Thymus (tissue), 11 donors: Measurements from ENCODE around the gene HK3. TPM values are rescaled to one million over a fixed set of nuclear protein-coding genes. Genes with fewer than 3 reads are reported as not detected.

Source experiments
- DNase-seq, 9 donors: peaks; one replicate each; pipeline ENCODE4 v3.0.0-alpha.2; 2013; ENCODE audit warnings: low spot score in 9 of 9, low read depth in 6 of 9, missing footprints in 1 of 9
- H3K27ac ChIP-seq, 2 donors: one replicate each; pipeline ENCODE4 v1.5.1; 2013; ENCODE audit warnings: control low read depth in 1 of 2, low read depth in 1 of 2, low read length in 1 of 2, mild to moderate bottlenecking in 1 of 2, moderate library complexity in 1 of 2
- H3K27me3 ChIP-seq, 2 donors: one replicate each; pipeline ENCODE4 v1.5.1; 2013; ENCODE audit warnings: low read length in 1 of 2; ENCODE audit not compliant: control insufficient read depth in 2 of 2, insufficient read depth in 1 of 2
- H3K36me3 ChIP-seq, 2 donors: one replicate each; pipeline ENCODE4 v1.5.1; 2013; ENCODE audit warnings: low read length in 1 of 2, mild to moderate bottlenecking in 1 of 2, moderate library complexity in 1 of 2; ENCODE audit not compliant: control insufficient read depth in 2 of 2, insufficient read depth in 2 of 2
- H3K4me1 ChIP-seq, 2 donors: one replicate each; pipeline ENCODE4 v1.5.1; 2013; ENCODE audit warnings: low read length in 2 of 2; ENCODE audit not compliant: control insufficient read depth in 2 of 2, insufficient read depth in 2 of 2
- H3K4me3 ChIP-seq, 2 donors: one replicate each; pipeline ENCODE4 v1.5.1; 2013; ENCODE audit warnings: low read length in 2 of 2, control low read depth in 1 of 2, mild to moderate bottlenecking in 1 of 2
- H3K9me3 ChIP-seq, 2 donors: one replicate each; pipeline ENCODE4 v1.5.1; 2013; ENCODE audit warnings: low read length in 1 of 2, mild to moderate bottlenecking in 1 of 2; ENCODE audit not compliant: control insufficient read depth in 2 of 2, insufficient read depth in 1 of 2
- WGBS: extraction: QIAGEN DNeasy Blood & Tissue Kit; methylation state at CpG from one replicate; pipeline ENCODE4 v1.1.7; 2013; 5-methylcytosine and 5-hydroxymethylcytosine counted together
- polyA plus RNA-seq: library from polyadenylated mRNA; stranded (reverse); fragments of 200-250 nt; gene quantifications from one replicate; pipeline ENCODE4 v1.2.3, GENCODE V29; 2013
- total RNA-seq: library from RNA; stranded (reverse); fragments of 120-200 nt; gene quantifications from one replicate; pipeline ENCODE4 v1.2.4, GENCODE V29; 2013
- donor health status: healthy.

Gene HK3
- total and polyA plus RNA-seq, 2 donors = 3.2 to 38.9 TPM

DNA sequence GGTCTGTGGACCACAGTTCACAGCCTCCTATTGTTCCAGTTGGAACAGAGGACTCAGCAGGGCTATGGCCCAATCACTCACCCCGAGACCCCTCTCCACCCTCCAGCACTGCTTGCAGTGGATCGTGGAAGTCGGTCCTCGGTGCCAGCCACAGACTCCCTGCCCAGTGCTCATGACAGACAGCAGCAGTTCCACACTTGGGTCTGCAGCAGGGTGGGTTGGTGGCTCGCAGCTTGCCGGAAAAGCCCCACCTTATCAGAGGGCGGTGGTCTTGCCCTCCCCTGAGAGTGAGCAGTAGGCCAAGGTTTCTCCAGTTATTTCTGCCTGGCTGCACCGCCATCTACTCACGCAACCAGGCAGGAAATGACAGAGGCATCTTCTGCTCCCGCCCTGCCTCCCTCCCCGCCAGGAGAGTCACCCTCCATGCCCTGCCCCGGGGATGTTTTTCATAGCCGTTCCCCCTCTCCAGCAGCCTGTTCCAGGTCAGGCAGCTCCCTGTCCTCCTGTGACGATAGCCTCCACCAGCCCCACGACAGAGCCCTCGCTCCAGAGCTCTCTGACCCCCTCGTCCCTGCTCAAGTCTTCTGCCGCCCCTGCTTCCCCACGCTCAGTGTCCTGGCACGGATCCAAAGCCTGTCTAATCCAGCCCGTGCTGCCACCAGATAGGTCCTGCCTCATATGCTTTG lies 54.3 kb downstream of the HK3 start:
- 71% methylated on average over 21 of the region's 21 CpGs for WGBS
- no peak overlapping the region for H3K4me3 ChIP-seq
- no peaks in the 10 kb centered on the region for H3K9me3 ChIP-seq
- H3K4me1 ChIP-seq = no peaks in the 10 kb centered on the region
- H3K27ac ChIP-seq = no peak overlapping the region
- no peak for DNase-seq
- H3K27me3 ChIP-seq = peaks cover 0 to 44% of the 10 kb centered on the region in 2 donors
- H3K36me3 ChIP-seq = no peaks in the 10 kb centered on the region

DNA sequence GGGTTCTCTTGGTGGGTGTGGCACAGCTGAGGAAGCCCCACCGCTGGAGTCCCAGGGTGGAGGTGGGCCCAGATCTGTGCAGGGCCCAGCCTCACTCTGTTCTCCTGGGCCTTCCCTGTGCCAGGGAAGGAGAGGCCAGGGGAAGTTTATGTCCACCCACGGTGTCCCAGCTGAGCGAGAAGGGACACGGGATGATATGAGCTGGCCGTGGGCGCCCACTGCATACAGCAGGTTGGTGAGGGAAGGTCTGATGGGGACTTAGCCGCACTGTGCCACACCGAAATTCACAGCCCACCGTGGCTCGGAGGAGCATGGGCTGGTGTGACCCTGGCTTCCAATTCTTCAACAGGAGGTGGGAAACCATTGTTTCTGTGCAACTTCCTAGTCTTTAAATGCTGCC lies 54.9 kb downstream of the HK3 start:
- no peaks in the 10 kb centered on the region for H3K4me1 ChIP-seq
- WGBS = 89% methylated on average over 10 of the region's 10 CpGs
- DNase-seq = no peak
- H3K27me3 ChIP-seq = peaks cover 0 to 44% of the 10 kb centered on the region in 2 donors
- H3K9me3 ChIP-seq = no peaks in the 10 kb centered on the region
- H3K4me3 ChIP-seq = no peak overlapping the region
- H3K27ac ChIP-seq = no peak overlapping the region
- no peaks in the 10 kb centered on the region for H3K36me3 ChIP-seq

DNA sequence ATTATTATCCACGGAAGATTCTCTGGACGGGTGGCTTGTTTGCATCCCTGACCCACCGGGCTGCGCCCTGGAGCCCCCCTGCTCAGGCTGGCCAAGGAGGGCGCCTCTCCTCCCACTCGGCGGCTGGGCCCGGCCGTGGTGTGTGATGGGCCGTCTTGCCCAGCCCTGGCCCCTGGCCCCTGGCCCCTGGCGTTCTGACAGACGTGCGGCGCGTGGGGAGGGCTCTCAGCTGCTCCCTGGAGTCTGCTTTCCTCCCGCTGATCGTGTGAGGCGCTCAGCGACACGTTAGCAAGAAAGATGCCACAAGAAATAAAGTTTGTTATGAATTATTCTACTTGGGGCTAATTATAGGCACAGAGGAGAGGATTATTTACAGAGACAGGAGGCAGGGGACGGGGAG lies 55.5 kb downstream of the HK3 start:
- DNase-seq = no peak
- 73% methylated on average over 21 of the region's 21 CpGs for WGBS
- no peak overlapping the region for H3K4me3 ChIP-seq

DNA sequence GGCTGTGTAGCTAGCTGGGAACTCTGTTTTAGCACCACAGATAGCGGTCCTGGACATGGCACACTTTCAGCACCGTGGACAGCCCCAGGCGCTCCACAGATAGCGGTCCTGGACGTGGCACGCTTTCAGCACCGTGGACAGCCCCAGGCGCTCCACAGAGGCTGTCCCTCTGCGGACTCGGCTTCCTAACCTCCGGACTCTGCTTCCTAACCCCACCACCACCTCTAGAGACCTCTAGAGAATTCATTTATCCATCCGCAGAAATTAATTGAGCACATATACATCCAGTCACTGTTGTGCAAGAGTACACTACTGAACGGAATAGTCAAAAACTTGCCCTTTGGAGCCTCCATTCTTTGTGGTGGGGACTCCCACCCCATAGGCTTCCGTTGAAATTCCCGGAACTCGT lies 61.4 kb downstream of the HK3 start:
- Histone ChIP-seq H3K36me3 (no peaks in the 10 kb centered on the region), H3K4me3 (no peak overlapping the region), H3K9me3 (peaks cover 0 to 6% of the 10 kb centered on the region in 2 donors), H3K27me3 (peaks cover 0 to 15% of the 10 kb centered on the region in 2 donors), H3K27ac (no peak overlapping the region), H3K4me1 (no peaks in the 10 kb centered on the region)
- DNase-seq = peak; percentile 54 to 87 (median 70)
- 27% methylated on average over 16 of the region's 16 CpGs for WGBS

More for the DNA sequence above, 55.5 kb downstream of the HK3 start:
- Histone ChIP-seq H3K9me3 (no peaks in the 10 kb centered on the region), H3K27me3 (peaks cover 0 to 45% of the 10 kb centered on the region in 2 donors), H3K27ac (no peak overlapping the region), H3K4me1 (no peaks in the 10 kb centered on the region), H3K36me3 (no peaks in the 10 kb centered on the region)

DNA sequence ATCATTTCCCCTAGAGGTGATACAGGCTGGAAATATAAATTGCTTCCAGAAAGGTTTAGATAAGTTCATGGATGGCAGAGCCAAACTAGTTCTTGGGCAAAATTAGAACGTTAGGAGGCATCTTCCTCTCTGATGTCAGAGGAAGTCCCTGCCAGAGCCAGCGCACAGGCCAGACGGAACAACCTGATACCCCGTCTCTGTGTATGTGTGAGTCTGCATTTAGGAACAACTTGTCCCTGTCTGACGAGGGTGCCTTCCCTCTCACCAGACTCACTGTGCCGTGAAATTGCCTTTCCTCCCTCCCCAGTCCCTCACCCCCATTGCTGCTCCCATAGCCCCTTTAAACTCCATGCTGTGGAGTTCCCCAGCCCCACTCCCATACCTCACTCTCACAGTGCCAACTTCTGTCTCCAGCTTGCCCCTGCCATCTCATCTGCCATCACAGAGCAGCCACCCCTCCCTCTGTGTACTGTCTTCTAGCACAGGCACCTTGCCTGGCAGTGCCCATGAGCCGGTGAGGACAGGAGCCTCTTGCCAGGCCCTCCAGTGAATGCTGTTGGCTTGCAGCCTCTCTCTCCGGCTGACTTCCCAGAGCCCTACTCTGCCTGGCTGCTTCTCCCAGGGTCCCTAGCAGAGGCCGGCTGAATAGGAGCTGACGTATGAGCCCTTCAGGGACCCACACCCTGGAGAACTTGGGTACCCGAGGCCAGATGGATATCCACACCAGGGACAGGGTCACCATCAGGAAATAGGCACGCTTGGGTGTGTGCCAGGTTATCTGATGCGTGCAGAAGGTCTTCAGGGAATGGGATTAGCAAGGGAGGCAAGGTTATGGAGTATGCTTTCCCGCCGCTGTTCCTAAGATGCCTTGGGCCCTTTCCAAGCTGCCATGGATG lies 62.1 kb downstream of the HK3 start:
- no peaks in the 10 kb centered on the region for H3K36me3 ChIP-seq
- H3K27ac ChIP-seq = no peak overlapping the region
- DNase-seq = no peak
- H3K4me1 ChIP-seq = no peaks in the 10 kb centered on the region
- WGBS = 69% methylated on average over 15 of the region's 15 CpGs
- peaks cover 0 to 6% of the 10 kb centered on the region in 2 donors for H3K9me3 ChIP-seq
- H3K4me3 ChIP-seq = no peak overlapping the region
- peaks cover 0 to 15% of the 10 kb centered on the region in 2 donors for H3K27me3 ChIP-seq

DNA sequence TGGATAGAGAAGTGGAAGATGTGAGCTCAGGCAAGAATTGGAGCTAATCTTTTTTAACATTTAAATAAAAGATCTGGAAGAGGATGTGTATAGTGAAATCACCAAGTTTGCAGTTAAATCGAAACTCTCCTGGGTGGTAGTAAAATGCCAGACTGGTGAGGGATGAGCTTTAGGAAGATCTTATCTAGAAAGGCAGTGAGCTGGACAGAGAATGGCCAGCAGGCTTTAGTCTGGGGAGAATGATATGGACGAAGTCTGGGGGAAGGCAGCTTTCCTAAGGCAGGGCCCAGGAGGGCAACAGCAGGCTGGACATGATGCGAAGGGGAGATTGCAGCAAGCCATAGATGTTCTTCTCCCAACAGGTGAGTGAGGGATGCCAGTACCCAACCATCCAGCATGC lies 63.2 kb downstream of the HK3 start:
- Histone ChIP-seq H3K27ac (no peak overlapping the region), H3K4me3 (no peak overlapping the region), H3K9me3 (peaks cover 0 to 6% of the 10 kb centered on the region in 2 donors), H3K4me1 (no peaks in the 10 kb centered on the region), H3K36me3 (no peaks in the 10 kb centered on the region), H3K27me3 (peaks cover 0 to 12% of the 10 kb centered on the region in 2 donors)
- WGBS = 81% methylated on average over 3 of the region's 3 CpGs
- DNase-seq = no peak

DNA sequence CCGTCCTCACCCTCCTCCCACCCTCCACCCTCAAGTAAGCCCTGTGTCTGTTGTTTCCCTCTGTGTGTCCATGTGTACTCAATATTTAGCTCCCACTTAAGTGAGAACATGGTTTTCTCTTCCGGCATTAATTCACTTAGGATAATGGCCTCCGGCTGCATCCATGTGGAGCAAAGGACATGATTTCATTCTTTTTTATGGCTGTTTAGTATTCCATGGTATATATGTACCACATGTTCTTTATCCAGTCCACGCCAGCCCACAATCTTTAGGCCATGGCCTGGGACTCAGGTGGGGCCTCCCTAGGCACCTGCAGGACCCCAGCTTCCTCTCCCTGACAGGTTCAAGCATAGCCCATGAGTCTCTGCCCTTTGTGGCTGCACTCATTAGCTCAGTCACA lies 65.9 kb downstream of the HK3 start:
- peaks cover 0 to 3% of the 10 kb centered on the region in 2 donors for H3K27me3 ChIP-seq
- no peaks in the 10 kb centered on the region for H3K4me1 ChIP-seq
- no peaks in the 10 kb centered on the region for H3K36me3 ChIP-seq
- peaks cover 0 to 6% of the 10 kb centered on the region in 2 donors for H3K9me3 ChIP-seq
- WGBS = 94% methylated on average over 4 of the region's 4 CpGs
- no peak overlapping the region for H3K27ac ChIP-seq
- no peak overlapping the region for H3K4me3 ChIP-seq
- DNase-seq = no peak

DNA sequence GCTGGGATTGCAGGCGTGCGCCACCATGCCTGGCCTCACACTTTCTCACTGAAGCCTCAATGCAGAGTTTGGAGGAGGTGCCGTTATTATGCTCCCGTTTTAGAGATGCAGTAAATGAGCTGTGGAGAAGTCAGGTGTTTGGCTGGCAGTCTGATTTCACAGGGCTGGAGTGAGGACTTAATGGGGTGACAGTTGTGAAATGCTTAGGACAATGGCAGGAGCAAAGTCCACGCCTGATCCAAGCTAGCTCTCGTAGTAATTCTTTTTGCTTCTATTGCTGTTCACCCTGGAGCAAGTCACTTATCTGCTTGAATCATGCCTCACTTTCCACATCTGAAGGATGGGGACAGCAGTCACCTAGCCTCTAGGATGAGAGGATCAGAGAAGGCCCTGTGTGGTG lies 67.0 kb downstream of the HK3 start:
- H3K4me3 ChIP-seq = no peak overlapping the region
- no peak for DNase-seq
- H3K27ac ChIP-seq = no peak overlapping the region
- H3K36me3 ChIP-seq = no peaks in the 10 kb centered on the region
- H3K27me3 ChIP-seq = peaks cover 0 to 4% of the 10 kb centered on the region in 2 donors
- WGBS = 94% methylated on average over 6 of the region's 6 CpGs
- H3K4me1 ChIP-seq = no peaks in the 10 kb centered on the region
- H3K9me3 ChIP-seq = no peaks in the 10 kb centered on the region

DNA sequence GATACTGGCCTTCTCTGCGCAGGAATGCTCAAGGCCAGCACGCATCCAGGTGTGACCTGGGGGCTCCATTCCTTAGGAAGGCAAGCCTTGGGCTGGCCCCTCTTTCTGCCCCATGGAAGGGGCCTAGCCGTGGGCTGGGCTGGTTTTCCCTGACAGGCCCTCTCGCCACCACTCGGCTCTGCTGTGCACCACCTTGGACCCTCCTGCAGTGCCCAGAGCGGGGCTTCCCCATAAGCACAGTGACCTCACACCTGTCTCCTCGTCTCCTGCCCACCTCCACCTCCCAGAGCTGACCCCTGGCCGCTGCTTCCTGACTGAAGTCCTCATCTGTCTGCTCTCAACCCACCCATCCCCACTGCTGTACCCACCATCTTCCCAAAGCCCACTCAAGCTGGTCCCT lies 67.7 kb downstream of the HK3 start:
- no peaks in the 10 kb centered on the region for H3K36me3 ChIP-seq
- H3K4me3 ChIP-seq = no peak overlapping the region
- DNase-seq = no peak
- H3K27me3 ChIP-seq = peaks cover 0 to 4% of the 10 kb centered on the region in 2 donors
- no peak overlapping the region for H3K27ac ChIP-seq
- no peaks in the 10 kb centered on the region for H3K4me1 ChIP-seq
- WGBS = 79% methylated on average over 8 of the region's 8 CpGs
- no peaks in the 10 kb centered on the region for H3K9me3 ChIP-seq
